ENCODE results near the gene ARF1.

Gene ARF1

DNA sequence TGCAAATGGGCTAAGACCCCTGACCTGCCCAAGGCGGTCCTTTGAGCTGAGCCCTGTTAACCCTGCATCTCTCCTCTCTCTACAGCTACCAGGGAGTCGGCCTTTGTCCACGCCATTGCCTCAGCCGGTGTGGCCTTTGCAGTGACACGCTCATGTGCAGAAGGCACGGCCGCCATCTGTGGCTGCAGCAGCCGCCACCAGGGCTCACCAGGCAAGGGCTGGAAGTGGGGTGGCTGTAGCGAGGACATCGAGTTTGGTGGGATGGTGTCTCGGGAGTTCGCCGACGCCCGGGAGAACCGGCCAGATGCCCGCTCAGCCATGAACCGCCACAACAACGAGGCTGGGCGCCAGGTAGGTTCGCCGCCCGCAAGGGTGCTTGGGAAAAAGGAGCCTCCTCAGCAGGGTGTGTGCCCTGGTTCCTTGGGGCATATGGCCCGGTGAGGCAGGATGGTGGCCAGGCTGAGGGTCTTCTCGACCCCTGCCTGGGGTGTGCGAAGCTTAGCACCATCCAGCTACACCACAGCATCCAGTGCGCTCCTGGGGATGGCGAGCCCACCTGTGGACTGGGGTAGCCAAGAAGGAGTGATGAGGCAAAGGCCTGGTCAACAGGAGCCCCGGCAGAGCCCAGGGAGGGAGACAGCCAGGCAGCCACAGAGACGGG, 31.8 kb upstream of the ARF1 start:
- DNase-seq (ENCODE audit: low spot score) = no peak

DNA sequence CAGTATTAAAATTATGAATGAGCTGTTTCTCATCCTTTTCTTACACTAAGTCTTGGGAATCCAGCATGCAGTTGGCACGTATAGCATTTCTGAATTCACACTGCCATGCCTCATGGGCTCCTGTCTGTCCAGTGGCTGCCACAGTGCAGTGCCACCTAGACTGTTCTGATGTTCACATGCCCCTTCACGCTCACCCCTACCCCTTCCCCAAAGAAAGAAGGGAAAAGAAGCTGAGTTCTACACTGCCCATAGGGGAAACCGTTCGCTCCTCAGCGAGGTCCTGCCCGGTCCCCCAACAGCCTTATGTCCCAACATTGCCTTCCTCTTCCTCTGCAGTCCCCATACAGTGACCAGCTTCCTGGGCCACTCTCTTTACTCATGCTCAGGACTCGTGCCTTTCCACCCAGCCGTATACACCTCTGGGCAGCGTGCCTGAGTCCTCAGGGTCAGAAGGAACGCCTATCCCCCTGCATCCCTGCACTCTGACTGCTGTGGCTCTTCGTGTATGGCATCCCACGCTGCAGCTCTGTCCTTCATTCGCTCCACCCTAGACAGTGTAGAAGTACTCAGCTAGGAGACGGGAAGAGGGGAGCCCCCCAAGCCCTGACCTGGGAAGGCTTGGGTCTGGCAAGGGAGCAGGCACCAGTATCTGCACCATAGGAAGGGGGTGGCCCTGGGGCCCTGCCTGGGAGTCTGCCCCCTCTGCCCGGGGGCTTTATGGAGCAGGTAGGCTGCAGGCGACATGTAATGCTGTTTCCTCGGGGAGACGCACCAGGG, 24.1 kb upstream of the ARF1 start:
- no peak for DNase-seq (ENCODE audit: low spot score)

DNA sequence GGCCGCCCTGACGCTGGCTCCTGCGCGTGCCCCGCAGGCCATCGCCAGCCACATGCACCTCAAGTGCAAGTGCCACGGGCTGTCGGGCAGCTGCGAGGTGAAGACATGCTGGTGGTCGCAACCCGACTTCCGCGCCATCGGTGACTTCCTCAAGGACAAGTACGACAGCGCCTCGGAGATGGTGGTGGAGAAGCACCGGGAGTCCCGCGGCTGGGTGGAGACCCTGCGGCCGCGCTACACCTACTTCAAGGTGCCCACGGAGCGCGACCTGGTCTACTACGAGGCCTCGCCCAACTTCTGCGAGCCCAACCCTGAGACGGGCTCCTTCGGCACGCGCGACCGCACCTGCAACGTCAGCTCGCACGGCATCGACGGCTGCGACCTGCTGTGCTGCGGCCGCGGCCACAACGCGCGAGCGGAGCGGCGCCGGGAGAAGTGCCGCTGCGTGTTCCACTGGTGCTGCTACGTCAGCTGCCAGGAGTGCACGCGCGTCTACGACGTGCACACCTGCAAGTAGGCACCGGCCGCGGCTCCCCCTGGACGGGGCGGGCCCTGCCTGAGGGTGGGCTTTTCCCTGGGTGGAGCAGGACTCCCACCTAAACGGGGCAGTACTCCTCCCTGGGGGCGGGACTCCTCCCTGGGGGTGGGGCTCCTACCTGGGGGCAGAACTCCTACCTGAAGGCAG, 23.4 kb upstream of the ARF1 start:
- no peak for DNase-seq (ENCODE audit: low spot score)

DNA sequence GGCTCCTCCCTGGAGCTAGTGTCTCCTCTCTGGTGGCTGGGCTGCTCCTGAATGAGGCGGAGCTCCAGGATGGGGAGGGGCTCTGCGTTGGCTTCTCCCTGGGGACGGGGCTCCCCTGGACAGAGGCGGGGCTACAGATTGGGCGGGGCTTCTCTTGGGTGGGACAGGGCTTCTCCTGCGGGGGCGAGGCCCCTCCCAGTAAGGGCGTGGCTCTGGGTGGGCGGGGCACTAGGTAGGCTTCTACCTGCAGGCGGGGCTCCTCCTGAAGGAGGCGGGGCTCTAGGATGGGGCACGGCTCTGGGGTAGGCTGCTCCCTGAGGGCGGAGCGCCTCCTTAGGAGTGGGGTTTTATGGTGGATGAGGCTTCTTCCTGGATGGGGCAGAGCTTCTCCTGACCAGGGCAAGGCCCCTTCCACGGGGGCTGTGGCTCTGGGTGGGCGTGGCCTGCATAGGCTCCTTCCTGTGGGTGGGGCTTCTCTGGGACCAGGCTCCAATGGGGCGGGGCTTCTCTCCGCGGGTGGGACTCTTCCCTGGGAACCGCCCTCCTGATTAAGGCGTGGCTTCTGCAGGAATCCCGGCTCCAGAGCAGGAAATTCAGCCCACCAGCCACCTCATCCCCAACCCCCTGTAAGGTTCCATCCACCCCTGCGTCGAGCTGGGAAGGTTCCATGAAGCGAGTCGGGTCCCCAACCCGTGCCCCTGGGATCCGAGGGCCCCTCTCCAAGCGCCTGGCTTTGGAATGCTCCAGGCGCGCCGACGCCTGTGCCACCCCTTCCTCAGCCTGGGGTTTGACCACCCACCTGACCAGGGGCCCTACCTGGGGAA, 22.7 kb upstream of the ARF1 start:
- no peak for DNase-seq (ENCODE audit: low spot score)

DNA sequence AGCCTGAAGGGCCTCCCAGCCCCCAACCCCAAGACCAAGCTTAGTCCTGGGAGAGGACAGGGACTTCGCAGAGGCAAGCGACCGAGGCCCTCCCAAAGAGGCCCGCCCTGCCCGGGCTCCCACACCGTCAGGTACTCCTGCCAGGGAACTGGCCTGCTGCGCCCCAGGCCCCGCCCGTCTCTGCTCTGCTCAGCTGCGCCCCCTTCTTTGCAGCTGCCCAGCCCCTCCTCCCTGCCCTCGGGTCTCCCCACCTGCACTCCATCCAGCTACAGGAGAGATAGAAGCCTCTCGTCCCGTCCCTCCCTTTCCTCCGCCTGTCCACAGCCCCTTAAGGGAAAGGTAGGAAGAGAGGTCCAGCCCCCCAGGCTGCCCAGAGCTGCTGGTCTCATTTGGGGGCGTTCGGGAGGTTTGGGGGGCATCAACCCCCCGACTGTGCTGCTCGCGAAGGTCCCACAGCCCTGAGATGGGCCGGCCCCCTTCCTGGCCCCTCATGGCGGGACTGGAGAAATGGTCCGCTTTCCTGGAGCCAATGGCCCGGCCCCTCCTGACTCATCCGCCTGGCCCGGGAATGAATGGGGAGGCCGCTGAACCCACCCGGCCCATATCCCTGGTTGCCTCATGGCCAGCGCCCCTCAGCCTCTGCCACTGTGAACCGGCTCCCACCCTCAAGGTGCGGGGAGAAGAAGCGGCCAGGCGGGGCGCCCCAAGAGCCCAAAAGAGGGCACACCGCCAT, 21.9 kb upstream of the ARF1 start:
- DNase-seq (ENCODE audit: low spot score) = no peak

DNA sequence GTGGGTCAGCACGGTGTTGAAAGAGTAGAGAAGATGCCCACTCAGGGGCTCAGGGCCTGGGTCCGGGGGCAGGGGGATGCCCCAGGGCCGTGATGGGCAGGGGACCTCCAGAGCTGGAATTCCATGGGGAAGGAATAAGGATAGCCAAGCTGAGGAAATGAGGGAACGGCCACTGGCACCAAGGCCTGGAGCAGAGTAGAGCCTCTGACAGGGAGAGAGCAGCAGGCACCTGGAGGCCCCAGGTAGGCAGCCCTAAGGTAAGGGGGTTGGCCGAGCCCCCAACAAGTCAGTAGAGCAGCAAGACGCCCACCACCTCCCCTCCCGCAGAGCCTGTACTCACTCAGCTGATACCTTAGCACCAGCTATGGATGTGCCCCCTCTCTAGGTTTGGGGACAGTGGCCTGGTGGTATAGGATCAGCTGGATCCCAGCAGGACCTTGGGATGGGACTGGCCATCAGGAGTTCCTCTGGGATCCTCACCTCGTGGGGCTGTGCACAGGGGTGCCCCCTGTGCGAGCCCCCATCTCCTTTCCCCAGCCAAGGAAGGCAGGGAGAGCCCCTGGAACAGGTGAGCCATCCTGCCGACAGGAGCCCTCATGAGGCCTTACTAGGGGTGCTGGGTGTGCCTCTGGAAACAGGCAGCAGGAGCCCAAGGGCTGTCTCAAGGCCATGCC, 21.0 kb upstream of the ARF1 start:
- no peak for DNase-seq (ENCODE audit: low spot score)

DNA sequence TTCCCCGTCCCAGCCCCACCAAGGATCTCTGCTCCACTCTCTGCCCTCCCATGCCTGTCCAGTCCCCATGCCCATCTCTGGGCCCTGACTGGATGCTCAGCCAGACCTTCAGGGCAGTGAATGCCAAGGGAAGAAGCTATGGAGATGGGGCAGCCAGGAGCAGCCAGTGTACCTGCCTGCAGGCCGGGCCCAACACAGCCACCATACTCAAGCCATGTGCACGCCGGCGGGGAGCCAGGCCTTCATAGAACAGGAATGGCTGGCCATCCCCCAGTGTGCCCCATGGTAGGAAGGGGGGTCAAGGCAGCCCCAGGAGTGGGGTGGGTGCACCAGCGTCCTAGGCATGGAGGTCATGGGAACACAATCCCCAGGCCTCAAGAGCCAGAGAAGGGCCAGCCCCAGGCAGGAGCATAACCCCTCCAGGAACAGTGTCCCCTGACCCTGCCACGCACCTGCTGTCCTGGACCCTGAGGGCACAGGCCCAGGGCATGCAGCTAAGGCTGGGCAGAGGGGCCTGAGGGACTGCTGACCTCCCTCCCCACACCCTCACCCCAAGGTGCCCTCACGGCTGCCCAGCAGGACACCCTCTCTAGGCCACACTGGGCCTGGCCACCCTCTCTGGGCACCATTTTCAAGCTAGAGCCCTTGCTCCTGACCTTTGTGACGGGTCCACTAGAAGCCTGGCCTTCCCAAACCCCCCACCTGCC, 20.3 kb upstream of the ARF1 start:
- no peak for DNase-seq (ENCODE audit: low spot score)

DNA sequence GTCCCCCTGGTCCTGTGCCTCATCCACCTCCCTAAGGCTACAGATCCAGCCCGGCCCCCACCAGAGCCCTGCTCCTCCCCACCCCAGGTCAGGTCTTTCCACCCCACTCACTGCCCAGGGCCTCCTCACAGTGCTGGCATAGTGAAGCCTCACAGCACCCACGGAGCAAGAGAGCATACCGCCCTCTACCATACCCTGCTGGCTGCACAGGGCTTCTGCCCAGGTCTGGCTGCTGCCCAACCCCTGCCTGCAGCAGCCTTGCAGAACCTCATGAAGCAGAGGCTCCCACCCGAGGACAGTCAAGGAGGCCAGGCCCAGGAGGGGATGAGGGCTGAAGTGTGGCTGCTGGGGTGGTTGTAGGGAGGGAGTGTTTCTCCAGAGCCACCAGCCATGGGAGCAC, 19.7 kb upstream of the ARF1 start:
- no peak for DNase-seq (ENCODE audit: low spot score)

DNA sequence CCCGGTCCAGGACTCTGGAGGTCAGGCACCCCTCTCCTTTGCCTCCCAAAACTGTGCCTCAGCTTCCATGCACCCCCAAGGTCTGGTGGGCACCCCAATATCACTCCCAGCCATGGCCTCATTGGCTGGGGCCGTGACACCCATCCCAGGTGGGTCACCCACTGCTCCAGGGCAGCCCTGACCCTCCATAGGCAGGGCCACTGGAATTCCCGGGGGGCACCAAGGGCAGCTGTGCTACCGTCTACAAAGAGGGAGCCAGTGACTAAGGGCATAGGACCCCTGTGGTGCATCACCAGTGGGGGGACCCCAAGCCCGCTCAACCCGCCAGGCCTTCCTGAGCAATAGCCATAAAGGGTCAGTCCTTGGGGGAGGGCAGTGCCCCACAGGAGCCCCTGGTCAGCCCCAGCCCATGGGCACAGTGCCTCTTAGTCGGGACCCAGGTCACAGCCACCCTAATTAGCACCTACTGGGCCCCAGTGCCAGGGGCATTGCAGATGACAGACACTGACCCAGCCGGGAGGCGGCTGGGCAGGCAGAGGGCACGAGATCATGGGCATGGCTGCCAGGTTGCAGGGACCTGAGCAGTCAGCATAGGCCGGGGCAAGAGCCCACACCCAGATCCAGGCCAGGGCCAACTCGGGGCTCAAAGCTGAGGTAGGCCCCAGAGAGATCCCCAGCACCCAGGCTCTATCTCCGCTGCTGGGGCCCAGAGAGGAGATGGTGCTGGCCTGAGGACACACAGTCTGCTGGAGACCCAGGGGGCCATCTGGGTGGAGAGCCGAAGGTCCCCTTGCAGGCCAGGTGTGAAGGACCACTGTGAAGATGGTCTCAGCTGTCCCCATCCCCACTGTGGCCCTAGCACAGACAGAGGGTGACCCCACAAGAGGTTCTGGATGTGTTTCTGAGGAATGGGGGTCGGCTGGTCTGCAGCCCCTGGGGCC, 19.0 kb upstream of the ARF1 start:
- no peak for DNase-seq (ENCODE audit: low spot score)

DNA sequence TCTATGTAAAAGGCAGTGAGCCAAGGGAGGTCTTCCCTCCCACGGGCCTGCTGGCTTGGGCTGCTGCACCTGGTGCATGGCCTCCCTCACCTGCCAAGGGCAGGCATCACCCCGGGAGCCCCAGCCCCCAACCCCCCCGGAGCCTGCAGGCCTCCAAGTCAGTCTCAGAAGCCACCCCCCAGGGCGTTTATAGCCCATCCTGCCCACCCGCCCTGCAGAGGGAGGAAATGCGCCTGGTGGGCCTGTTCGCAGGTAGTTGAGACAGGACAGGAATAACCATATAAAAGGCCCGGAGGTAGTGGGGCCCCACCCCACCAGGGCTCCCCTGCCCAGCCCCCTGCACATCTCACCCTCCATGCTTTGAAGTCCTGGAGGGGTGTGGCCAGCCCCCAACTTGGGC, 18.2 kb upstream of the ARF1 start:
- DNase-seq (ENCODE audit: low spot score) = no peak

DNA sequence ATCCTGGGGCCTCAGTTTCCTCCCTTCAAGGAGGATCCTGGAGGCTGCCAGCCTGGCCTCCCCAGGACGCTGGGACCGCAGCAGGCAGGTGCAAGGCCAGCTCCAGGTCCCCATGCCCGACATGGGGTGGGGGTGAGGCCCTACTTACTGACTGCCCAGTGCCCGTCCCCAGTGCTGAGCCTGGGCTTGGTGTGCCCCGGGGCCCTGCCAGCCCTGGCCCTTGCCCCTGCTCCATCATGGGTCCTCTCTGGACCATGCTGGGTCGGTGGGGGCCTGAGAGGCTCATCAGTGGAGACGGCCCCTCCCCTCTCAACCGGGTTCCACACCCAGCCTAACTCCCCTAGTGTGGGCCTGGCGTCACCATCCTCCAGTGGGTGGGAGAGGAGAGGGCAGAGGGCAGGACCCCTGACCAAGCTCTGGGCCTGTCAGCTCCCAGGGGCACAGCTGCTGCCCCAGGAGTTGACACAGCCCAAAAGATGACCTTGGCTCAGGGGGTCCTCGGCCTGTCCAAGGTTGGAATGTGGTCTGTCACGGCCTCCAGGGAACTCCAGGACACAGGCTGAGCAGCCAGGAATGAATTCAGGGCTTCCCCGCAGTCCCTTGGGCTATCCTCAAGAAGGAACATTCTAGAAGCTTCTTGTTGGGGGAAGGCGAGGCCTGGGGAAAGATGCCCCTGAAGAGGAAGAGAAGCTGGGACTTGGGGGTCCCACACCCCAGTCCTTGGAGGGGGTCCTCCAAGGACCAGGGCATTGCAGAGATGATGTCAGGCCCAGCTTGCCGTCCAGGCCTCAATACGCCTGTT, 17.6 kb upstream of the ARF1 start:
- no peak for DNase-seq (ENCODE audit: low spot score)

DNA sequence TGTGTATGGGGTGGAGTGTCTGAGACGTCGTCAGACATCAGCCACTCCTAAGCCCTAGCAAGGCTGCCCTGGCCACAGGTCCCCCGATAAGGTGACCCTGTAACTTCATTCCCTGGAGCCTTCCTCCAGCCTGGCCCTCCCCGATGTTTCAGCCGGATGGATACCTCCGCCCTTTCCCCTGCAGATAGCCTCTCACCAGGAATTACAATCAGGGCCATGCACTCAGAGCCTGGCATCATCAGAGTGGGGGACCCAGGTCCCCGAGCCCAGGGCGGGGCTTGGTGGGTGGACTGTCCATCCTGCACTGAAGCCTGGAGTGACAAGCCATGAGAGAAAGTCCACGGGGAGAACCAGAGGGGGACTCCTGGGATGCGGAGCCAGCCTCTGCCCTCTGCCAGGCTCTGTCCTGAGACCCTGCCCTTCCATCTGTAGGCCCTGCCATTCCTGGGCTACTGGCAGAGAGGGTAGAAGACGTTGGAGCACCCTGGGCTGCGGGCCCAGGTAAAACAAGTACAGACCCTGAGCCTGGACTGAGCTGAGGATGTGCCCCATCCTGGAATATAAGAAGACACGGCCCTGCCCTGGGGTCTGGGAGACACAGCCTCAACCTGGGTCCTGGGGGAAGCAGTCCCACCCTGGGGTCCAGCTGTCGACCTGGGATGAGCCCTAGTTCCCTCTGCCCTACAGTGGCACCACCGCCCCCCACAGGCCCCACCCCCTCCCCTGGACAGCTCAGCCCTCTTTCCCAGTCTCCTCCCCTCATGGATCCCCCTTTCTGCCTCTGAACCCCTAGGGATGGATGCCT, 16.8 kb upstream of the ARF1 start:
- no peak for DNase-seq (ENCODE audit: low spot score)

DNA sequence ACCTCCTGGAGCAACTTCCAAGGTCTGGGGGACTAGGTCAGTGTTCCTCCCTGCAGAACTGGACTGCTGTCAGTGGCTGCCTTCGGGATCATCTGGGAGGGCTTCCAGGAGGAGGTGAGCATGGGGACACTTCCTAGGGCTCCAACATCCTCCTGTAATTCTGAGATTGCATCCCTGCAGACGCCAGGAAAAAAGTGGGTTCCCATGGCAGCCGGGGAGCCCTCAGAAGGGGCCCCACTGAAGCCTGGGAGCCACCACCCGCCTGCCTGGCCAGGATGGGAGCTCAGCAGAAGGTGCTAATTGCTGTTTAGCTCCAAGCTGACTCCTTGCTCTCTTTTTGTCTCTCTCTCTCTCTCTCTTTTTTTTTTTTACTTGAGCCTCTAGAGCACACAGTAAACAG, 16.1 kb upstream of the ARF1 start:
- DNase-seq (ENCODE audit: low spot score) = no peak

DNA sequence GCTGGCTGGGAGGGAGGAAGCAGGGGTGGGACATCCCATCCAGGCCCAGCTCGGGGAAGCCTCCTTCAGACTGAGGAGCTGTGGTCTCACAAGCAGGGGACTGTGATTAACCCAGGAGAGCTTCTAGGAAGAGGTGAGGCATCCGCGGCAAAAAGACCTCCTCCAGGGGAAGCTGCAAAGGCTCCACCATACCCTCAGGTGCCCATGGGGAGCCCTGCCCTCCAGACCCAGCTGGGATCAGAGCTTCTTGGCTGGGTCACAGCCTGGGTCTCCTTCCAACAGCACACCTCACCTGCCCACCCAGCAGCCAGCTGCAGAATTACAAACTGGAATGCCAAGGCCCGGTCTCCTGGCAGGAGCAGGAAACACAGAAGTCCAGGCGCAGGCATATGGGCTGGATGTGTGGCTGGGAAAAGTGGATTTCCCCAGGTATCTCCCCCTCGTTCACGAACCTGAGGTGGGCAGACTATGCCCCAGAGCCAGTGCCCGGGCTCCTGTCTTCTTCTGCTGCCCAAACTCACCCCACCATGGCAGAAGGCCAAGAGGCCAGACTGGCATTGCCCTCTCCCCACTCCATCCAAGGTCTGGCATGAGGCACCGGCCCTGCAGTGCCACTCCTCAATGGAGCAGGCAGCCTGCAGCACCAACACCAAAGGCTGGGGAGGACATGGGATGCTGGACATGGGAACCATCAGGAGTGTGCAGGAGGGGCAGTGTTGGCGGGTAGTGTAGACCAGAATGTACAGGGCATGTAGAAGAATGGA, 15.4 kb upstream of the ARF1 start:
- DNase-seq (ENCODE audit: low spot score) = no peak

DNA sequence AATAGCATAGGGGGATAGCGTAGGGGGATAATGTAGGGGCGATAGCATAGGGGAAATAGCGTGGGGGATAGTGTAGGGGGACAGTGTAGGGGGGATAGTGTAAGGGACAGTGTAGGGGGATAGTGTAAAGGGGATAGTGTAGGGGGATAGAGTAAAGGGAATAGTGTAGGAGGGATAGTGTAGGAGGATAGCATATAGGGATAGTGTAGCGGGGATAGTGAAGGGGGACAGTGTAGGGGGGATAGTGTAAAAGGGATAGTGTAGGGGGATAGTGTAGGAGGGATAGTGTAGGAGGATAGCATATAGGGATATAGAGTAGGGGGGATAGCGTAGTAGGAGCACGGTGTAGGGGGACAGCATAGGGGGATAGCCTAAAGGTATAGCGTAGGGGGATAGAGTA, 14.1 kb upstream of the ARF1 start:
- no peak for DNase-seq (ENCODE audit: low spot score)

DNA sequence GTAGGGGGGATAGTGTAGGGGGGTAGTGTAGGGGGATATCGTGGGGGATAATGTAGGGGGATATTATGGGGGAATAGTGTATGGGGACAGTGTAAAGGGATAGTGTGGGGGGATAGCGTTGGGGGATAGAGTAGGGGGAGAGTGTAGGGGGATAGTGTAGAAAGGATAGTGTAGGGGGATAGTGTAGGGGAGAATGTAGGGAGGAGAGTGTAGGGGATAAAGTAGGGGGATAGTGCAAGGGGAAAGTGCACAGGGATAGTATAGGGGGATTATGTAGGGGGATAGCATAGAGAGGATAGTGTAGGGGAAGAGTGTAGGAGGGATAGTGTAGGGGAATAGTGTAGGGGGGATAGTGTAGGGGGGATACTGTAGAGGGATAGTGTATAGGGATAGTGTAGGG, 12.3 kb upstream of the ARF1 start:
- no peak for DNase-seq (ENCODE audit: low spot score)

DNA sequence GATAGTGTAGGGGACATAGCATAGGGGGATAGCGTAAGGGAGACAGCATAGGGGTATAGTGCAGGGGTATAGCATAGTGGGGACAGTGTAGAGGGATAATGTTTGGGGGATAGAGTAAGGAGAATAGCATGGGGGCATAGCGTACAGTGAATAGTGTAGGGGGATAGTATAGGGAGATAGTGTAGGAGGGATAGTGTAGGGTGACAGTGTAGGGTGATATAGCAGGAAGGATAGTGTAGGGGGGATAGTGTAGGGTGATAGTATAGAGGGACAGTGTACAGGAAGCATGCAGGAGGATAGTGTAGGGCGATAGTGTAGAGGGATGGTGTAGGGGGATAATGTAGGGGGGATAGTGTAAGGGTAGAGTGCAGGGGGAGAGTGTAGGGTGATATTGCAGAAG, 11.7 kb upstream of the ARF1 start:
- no peak for DNase-seq (ENCODE audit: low spot score)

Measured in activated CD4-positive, alpha-beta T cell treated with anti-CD3 and anti-CD28 coated beads, Interleukin-2, Interleukin-4, amounts not matched to agents 100 ng/mL and 50 ng/mL, durations not matched to agents 16 hours and 8 hours (primary cell).